HPDE6-E6E7 (cell line): ENCODE data around the gene ZNF625.

Source experiments
- DNase-seq: peaks from one replicate; pipeline ENCODE4 v3.0.0; 2011; ENCODE audit warnings: missing footprints; ENCODE audit errors: extremely low spot score

The ZNF625 gene

DNA sequence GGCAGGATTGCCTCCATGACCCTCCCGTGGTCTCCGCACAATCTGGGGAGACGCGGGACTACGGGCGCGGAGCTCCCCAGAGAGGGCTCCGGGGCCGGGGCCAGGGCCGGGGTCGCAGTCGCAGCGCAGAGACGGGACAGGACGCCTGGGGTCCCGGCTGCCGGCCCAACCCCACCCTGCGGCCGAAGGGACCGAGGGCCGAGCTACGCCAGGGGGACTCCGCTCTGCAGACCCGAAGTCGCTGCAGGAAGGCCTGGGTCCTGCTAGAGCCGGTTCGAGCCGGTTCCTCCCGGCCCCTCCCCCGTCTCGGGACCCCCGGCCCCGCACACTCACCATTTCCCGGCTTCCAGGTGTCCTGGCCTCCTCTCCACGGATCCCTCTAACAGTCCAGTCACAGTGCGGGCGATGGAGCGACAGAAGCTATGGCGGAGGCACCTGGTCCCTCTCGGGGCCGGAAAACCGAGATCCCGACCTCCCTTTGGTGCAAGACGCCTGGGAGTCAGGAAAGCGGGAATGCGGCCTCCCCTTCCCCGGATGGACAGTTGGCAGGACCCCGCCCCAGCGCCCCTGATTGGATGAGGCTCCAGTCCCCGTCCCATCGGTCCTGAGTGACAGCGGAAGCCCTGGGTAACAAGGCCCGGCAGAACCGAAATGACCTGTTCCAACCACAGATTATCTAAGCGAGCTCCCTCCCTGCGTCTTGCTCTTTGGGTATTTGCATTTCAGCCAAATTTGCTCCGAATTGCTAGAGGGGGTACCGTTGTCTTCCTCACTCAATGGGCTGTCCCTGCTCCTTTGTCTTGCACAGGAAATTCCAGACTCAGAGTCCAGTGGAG, at the start of gene ZNF625:
Gene ZNF625, minus strand, starts transcription at position 512 of the 836 bp plus-strand sequence. Its CDS starts 176 bp downstream, at position 336.
- peak; percentile 81 for DNase-seq

GRCh38 chr19:12205296-12205695, 48.8 kb upstream of the ZNF625 start:
- no peak for DNase-seq

- no peak for DNase-seq
These were observed 45.7 kb upstream of the ZNF625 start for GRCh38 chr19:12202250-12202649.

DNA sequence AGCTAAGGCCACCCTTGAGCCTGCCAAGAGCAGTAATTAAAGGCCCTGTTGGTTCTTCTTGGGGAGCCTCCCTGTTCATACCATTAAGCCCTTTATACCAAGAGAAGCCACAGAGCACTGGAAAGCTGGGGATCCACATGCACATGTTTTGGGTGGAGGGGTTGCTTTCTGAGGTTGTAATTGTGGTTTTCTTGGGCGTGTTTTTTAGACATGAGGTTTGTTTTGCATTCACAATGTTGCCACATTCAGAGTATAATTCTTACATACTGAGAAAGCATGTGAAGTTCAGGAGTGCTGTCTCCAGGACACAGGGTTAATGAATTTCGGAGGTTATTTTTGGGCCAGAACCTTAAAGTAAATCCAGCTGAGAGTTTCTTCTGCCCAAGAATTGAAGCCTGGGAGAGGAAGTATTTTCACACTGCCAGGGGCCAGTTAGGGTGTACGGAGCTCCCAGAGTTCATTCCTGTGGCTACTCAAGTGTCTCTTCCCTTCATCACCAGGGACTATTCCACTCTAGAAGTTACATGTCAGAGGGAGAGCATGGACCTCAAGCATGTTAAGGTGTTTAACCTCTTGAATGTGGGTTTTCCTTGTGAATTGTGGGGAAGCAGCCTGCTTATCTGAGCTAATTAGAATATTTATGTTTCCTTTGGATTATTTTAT, 43.4 kb upstream of the ZNF625 start:
- DNase-seq, result no peak

DNA sequence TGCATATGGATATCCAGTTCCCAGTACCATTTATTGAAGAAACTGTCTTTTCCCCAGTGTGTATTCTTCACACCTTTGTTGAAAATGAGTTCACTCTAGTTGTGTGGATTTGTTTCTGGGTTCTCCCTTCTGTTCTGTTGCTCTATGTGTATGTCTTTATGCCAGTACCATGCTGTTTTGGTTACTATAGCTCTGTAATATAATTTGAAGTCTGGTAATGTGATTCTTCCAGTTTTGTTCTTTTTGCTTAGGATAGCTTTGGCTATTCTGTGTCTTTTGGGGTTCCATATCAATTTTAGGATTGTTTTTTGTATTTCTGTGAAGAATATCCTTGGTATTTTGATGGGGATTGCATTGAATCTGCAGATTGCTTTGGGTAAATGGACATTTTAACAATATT, 41.6 kb upstream of the ZNF625 start:
- no peak for DNase-seq

DNA sequence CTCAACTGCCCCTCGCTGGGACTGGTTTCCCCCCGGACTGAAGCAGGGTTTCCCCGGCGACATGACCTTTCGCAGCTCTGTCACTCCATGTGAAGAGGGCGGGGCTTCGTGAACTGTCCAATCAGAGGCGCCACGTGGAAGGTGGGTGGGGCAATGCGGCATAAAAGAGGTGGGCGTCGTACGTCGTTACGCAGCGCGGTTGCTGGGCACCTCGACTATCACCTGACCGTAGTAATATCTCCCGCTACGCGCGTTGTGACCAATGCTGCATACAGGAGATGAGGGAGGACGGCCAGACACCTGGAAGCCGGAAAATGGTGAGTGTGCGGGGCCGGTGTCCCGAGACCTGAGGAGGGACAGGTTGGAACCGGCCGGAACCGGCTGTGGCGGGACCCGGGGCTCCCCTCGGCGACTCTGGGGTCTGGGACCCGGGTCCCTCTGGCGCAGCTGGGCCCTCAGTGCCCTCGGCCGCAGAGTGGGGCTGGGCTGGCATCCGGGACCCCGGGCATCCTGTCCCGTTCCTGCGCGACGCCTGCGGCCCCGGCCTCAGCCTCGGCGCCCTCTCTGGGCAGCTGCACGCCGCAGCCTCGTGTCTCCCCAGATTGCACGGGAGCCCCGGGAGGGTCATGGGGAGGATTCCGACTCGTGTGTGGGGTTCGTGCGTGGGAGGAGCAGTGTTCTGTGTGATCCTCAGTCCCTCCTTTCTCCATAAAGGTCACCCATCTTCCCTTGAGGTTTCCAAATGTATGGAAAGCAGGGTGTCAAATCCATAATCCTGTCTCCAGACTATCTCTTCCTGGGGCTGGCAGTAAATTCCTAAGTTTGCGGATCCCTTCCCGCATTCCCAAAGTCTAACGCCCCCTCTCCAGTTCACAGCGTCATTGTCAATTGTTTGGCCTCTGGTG, 38.5 kb upstream of the ZNF625 start:
- DNase-seq, result peak; percentile 56

DNA sequence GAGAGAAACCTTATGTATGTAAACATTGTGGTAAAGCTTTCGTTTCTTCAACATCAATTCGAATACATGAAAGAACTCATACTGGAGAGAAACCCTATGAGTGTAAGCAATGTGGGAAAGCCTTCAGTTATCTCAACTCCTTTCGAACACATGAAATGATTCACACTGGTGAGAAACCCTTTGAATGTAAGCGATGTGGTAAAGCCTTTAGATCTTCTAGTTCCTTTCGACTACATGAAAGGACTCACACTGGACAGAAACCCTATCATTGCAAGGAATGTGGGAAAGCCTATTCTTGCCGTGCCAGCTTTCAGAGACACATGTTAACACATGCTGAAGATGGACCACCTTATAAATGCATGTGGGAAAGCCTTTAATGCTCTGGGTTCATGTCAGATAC, 31.1 kb upstream of the ZNF625 start:
- no peak for DNase-seq

- DNase-seq, result no peak
These were observed 23.8 kb upstream of the ZNF625 start for GRCh38 chr19:12180377-12180776.

GRCh38 chr19:12166626-12167025, 10.1 kb upstream of the ZNF625 start:
- DNase-seq, result no peak

DNA sequence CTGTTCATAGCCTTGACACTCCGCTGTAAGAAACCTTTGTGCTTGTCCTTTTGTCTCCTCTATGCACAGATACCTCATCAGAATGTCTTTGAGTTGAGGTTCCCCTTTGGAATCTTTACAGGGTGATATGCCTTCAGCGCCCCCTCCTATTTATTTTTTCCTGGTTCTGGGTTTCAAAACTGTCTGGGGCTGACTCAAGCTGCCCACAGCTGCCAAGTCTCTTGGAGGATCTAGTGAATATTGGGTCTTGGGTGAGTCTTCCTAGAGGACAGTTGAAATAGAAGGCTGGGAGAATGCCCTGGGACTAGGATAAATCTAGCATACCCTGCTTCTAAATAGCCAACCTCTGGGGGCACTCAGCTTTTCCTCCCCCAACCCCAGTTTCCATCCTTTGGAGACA, 7.3 kb upstream of the ZNF625 start:
- DNase-seq, result no peak

GRCh38 chr19:12162882-12163806, 6.6 kb upstream of the ZNF625 start, which contains the start of gene ZNF136:
TSS of gene ZNF136 (plus strand) at chr19:12163096. CDS start at chr19:12163204, 108 bp downstream.
- DNase-seq, result peak; percentile 100

GRCh38 chr19:12162513-12162881, 6.0 kb upstream of the ZNF625 start:
- no peak for DNase-seq

DNA sequence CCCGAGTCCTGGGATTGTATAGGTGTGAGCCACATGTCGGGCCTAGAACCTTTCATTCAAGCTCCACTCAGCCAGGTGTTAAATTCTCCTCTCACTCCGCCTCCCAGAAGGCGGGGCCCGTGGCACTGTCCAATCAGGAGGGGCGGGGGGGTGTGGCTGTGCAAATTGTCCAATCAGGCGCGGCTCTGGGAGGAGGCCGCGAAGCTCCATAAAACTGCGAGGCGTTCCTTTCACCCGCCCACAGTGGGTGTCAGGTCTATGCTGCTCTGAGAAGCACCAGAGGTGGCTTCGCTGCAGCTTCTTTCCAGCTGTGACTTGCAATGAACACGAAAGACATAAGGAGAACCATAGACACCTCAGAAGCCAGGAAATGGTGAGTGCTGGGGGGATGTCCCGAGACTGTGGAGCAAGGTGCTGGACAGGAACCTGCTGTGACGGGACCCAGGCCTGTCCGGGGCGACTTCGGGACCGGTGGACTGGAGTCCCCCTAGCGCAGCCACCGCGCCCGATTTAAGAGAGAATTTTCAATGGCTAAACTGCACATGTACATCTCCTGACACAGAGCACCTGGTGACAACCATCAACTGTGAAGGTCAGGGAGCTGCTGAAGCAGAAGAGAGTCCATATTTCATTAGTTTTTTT, 3.4 kb upstream of the ZNF625 start:
- no peak for DNase-seq

DNA sequence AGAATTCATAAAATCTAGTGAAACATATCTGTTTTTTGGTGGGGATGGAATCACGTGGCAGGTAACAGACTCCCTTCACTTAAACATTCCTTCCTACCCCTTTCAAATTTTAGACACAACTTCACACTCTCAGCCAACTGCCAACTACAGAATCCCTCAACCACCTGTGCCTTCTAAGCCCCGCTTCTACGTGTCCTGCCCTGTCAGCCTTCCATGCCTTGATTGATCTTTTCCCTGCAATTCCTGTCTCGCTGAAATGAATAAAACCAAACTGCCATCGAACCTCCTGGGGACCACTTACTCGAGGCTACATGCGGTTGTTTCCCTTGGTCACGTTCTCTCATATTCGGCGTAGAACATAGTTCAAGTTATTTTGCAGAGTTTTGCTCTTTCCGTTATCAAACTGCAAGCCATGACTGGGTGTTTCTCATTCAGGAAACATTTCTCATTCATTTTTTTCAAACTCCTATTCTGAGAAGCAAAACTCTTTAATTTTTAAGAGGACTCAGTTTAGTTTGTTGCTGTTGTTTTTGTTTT, 1.1 kb downstream of the ZNF625 start:
- no peak for DNase-seq

GRCh38 chr19:12145348-12145747, 11.2 kb downstream of the ZNF625 start:
- DNase-seq, result no peak

GRCh38 chr19:12141405-12141736, 15.2 kb downstream of the ZNF625 start:
- no peak for DNase-seq

DNA sequence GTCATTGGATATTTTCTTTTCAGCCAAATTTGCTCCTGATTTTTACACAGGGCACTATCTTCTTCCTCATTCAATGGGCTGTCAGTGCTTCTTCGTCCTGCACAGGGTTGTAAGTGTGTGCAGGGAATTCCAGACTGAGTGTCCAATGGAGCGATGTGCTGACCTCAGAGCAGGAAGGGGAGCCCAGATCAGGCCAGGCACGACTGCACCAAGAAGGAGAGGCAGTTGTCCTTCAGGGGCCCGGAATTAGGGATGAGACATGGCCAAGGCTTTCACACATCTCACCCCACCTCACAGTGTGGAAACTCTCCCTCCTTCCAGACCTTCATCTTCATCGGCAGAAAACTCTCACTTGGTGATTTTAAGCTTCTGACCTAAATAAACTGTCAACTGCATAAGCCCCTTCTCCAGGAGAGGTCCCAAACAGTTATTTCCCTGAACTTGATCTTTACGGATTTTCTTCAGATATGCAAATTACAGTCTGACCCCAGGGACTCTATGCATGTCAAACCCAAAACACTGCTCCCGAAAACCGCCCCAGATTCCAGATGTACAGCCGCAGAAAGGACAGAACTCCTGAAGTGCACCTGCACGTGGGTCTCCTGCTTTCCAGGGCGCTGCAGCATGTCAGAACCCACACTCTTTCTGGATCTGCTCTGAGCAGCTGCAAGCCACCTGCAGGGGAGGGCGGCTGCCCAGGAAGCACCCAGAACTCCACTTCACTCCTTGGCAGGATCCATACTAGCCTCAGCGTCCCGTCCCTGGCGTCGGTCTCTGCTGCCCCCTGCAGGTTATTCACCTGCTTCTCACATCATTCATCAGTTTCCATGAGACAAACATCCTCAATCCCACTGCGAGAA, 15.8 kb downstream of the ZNF625 start:
- DNase-seq, result peak; percentile 75

DNA sequence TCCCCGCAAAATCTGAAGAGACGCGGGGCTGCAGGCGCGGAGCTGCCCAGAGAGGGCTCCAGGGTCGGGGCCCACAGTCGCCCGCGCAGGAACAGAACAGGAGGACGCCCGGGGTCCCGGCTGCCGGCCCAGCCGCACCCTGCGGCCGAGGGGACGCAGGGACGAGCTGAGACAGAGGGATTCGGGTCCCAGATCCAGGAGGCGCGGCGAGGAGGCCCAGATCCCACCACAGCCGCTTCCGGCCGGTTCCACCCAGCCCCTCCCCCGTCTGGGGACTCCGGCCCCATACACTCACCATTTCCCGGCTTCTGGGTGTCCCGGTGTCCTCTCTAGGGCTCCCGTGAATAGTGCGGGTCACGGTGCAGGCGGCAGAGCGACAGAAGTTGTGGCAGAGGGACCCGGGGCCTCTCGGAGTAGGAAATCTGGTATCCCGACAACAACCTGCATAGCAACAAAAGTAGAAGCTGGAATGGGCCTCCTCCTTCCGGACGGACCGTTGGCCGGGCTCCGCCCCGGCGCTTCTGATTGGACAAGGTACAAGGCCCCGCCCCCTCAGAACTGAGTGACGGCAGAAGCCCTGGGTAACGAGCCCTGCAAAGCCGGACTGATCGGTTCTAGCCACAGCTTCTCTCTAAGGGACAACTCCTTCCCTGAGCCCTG, 16.5 kb downstream of the ZNF625 start, which contains the start of gene ZNF20:
Gene ZNF20, minus strand, starts transcription at position 466 of the 660 bp plus-strand sequence. Its CDS starts 168 bp downstream, at position 298.
- DNase-seq, result peak; percentile 97

DNA sequence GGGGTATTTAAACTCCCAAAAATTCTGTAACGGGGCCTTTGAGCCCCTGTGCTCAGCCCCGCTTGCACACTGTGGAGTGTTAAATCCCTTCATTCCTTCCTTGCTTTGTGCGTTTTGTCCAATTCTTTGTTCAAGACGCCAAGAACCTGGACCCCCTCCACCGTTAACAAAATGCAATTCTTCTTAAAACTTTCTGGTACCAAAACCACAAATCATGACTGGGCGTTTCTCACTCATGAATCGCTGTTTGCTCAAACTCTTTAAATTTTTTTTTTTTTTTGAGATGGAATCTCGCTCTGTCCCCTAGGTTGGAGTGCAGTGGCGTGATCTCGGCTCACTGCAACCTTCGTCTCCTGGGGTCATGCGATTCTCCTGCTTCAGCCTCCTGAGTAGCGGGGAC, 17.3 kb downstream of the ZNF625 start:
- DNase-seq, result no peak
